GM08714 (cell line): ENCODE measurements around the gene CCDC69.
"Not testable (repeated sequence)": the region's sequence is repeated elsewhere in the genome, so short reads cannot be mapped to it uniquely, and the experiment has no call there.

Source experiments
- H3K4me3 ChIP-seq: fragments of 200-500 bp; sonication (Bioruptor generic); 2 replicates; pipeline ENCODE4 v1.5.1; 2014; ENCODE audit warnings: mild to moderate bottlenecking, low read length, inconsistent platforms
- ZNF274 ChIP-seq: IDR thresholded peaks from 2 replicates; pipeline ENCODE4 v1.6.1; 2012; ENCODE audit warnings: mild to moderate bottlenecking, low read depth, low read length

The CCDC69 gene

GRCh38 chr5:151200913-151201595 lies 22.8 kb downstream of the CCDC69 start:
- no peak overlapping the region for H3K4me3 ChIP-seq
- no peak for TF ChIP-seq ZNF274

GRCh38 chr5:151199581-151200185 lies 24.2 kb downstream of the CCDC69 start:
- TF ChIP-seq ZNF274 = no peak

GRCh38 chr5:151198861-151199260 lies 25.0 kb downstream of the CCDC69 start:
- H3K4me3 ChIP-seq = no peak overlapping the region
- TF ChIP-seq ZNF274 = no peak

More at GRCh38 chr5:151199581-151200185, 24.2 kb downstream of the CCDC69 start:
- no peak overlapping the region for H3K4me3 ChIP-seq

- not testable (repeated sequence) for H3K4me3 ChIP-seq
Observed at GRCh38 chr5:151197291-151197600, 26.6 kb downstream of the CCDC69 start.

GRCh38 chr5:151196556-151197290 lies 27.2 kb downstream of the CCDC69 start:
- no peak for TF ChIP-seq ZNF274
- H3K4me3 ChIP-seq = no peak overlapping the region; the same call in 1 of the 2 replicates

- no peak for TF ChIP-seq ZNF274
- H3K4me3 ChIP-seq = no peak overlapping the region
Observed at GRCh38 chr5:151195622-151196021, 28.3 kb downstream of the CCDC69 start.

- no peak for TF ChIP-seq ZNF274
Observed at GRCh38 chr5:151192626-151193025, 31.3 kb downstream of the CCDC69 start.

GRCh38 chr5:151191661-151192060 lies 32.2 kb downstream of the CCDC69 start:
- no peak for TF ChIP-seq ZNF274
- no peak overlapping the region for H3K4me3 ChIP-seq

More at GRCh38 chr5:151192626-151193025, 31.3 kb downstream of the CCDC69 start:
- H3K4me3 ChIP-seq = no peak overlapping the region

GRCh38 chr5:151189151-151189550 lies 34.7 kb downstream of the CCDC69 start:
- TF ChIP-seq ZNF274 = no peak
- no peak overlapping the region for H3K4me3 ChIP-seq

- no peak for TF ChIP-seq ZNF274
- H3K4me3 ChIP-seq = no peak overlapping the region
Observed at GRCh38 chr5:151186538-151186937, 37.4 kb downstream of the CCDC69 start.

- H3K4me3 ChIP-seq = no peak overlapping the region
- no peak for TF ChIP-seq ZNF274
Observed at GRCh38 chr5:151186052-151186451, 37.8 kb downstream of the CCDC69 start.

- H3K4me3 ChIP-seq = no peak overlapping the region
- TF ChIP-seq ZNF274 = no peak
Observed at GRCh38 chr5:151184316-151185042, 39.4 kb downstream of the CCDC69 start.

- H3K4me3 ChIP-seq = no peak overlapping the region
- no peak for TF ChIP-seq ZNF274
Observed at GRCh38 chr5:151183456-151184245, 40.2 kb downstream of the CCDC69 start.

GRCh38 chr5:151182976-151183375 lies 40.9 kb downstream of the CCDC69 start:
- H3K4me3 ChIP-seq = no peak overlapping the region
- TF ChIP-seq ZNF274 = no peak
